Activated naive CD4-positive, alpha-beta T cell treated with Interleukin-2 at 50 U/mL for 16 hours (primary cell): Measurements from ENCODE around the gene CXCL17.

ENCODE experiments used
- DNase-seq: peaks from one replicate; pipeline ENCODE4 v3.0.0-alpha.2; 2020

Gene CXCL17

GRCh38 chr19:42397263-42398166 is 45.2 kb downstream of the CXCL17 start:
- DNase-seq, result no peak

- DNase-seq, result peak; percentile 98
Measured at GRCh38 chr19:42396381-42397262, 46.1 kb downstream of the CXCL17 start.

GRCh38 chr19:42394751-42395150 is 48.0 kb downstream of the CXCL17 start:
- DNase-seq, result no peak

DNA sequence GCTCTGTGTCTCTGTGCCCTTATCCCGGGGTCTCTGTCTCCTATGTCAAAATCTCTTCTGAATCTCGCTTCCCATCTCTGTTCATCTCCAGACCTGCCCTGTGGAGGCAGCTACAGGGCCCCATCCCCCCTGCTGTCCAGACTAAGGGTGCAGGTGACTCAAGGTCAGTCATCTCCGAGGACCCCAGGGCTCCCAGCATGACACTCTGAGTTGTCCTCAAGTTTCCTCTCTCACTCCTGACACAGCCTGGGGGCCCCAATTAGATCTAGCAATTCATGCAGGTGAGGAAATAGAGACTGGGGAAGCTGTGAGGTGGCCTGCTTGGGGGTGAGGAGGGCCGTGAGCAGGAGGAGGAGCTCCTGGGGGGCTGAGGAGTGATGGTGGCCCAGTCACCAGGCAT is 50.6 kb downstream of the CXCL17 start:
- no peak for DNase-seq

- no peak for DNase-seq
Measured at GRCh38 chr19:42389899-42390298, 52.8 kb downstream of the CXCL17 start, which contains the start of gene CNFN. Gene CNFN, minus strand, starts transcription at chr19:42390297. Its CDS starts 1,260 bp downstream, at chr19:42389037.

DNA sequence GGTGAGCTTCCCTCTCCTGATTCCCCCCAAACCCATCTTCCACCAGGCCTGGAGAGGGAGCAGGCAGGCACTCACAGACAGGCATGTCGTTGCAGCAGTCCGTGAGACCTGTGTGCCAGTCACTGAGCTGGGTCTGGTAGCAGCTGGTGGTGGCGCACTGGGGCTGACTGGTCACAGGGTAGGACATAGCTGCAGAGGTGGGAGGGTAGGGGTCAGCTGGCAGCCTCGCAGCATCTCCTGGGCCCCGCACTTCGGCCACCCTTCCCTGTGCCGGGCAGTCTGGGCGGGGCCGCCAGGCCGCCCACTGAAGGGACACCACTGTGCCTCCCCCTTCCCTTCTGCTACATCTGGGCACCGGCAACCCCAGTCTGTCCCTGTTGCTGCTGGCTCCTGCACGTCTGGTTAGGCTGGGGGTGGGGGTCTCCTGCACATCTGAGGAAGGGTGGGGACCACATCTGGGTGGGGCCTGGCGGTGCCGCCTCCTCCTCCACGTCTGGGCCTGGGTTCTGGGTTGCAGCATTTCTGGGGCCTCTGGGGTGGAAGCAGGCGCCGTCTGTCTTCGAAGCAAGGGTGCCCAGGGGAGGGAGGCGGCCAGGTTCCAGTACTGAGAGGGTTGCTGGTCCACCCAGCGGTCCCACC is 53.8 kb downstream of the CXCL17 start:
- DNase-seq, result no peak

DNA sequence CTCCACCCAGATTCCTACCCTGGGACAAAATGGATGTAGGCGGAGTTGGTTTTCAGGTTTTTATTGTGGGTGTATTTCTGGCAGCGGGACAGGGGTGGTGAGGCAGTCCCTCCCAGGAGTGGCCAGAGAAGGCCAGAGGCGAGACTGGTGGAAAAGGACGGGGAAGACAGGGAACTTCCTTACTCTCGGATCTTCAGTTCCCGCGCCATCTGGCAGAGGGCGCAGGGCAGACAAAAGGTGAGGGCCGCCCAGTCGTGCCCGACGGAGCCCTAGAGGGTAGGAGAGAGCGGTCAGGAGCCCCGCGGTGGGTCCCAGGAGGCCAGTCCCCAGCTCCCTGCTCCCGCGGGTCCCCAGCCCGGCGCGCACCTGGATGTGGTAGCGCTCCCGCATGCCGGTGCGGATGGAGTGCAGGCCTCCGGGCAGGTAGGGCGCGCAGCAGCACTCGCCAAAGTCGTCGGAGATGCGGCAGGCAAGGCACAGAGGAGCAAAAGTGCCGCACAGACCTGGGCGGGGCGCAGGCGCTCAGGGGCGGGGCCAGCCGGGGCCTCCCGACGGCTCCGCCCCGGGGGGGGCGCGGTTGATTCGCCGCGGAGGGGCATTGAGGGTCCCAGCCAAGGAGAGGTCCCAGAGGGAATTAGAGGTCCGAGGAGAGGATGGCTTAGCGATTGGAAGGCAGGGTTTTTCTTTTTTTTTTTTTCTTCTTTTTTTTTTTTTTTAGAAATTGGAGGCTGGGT is 55.6 kb downstream of the CXCL17 start:
- peak; percentile 69 for DNase-seq

DNA sequence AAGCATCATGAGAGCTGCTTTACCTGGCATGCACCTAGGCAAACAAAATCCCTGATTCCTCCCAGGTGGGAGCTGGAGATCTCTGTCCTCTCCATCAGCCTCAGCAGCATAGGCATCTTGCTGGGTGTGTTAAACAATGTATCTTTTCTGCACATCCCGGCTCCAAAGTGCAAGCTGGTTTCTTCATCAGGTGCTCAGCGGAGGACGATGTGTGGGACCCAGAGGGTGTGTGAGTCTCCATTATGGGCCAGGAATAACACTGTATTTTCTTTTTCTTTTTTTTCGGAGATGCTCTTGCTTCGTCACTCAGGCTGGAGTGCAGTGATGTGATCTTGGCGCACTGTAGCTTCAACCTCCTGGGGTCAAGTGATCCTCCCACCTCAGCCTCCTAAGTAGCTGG is 62.6 kb downstream of the CXCL17 start:
- no peak for DNase-seq
